Natural killer cell (primary cell): ENCODE results near the gene HCST. TPM values are rescaled to one million over a fixed set of nuclear protein-coding genes. Genes with fewer than 3 reads are reported as not detected.

ENCODE experiments used
- ATAC-seq, 3 donors: fragments of 150-1000 bp in 2 of 3; fragments of 200-7000 bp in 1 of 3; cut with Tn5 transposase; 1 replicate in 1 of 3; 2 replicates in 2 of 3; pipeline ENCODE4 v1.10.0; 2021; ENCODE audit warnings: mild to moderate bottlenecking in 2 of 3, moderate library complexity in 2 of 3
- DNase-seq, 2 donors: peaks; one replicate each; pipeline versions ENCODE4 v3.0.0 to v3.0.0-alpha.2; 2013 to 2021; ENCODE audit warnings: mixed read lengths in 1 of 2
- H3K27ac ChIP-seq: one replicate; pipeline ENCODE4 v1.5.1; 2013; ENCODE audit warnings: mild to moderate bottlenecking, low read length
- H3K27me3 ChIP-seq: one replicate; pipeline ENCODE4 v1.6.1; 2013; ENCODE audit warnings: low read length; ENCODE audit not compliant: control insufficient read depth, insufficient read depth
- H3K36me3 ChIP-seq: one replicate; pipeline ENCODE4 v1.6.1; 2013; ENCODE audit warnings: low read length; ENCODE audit not compliant: control insufficient read depth, insufficient read depth
- H3K4me1 ChIP-seq: one replicate; pipeline ENCODE4 v1.6.1; 2013; ENCODE audit warnings: low read length; ENCODE audit not compliant: control insufficient read depth, insufficient read depth
- H3K4me3 ChIP-seq: one replicate; pipeline ENCODE4 v1.5.1; 2013; ENCODE audit warnings: low read length
- H3K9me3 ChIP-seq: one replicate; pipeline ENCODE4 v1.6.1; 2013; ENCODE audit warnings: low read length; ENCODE audit not compliant: control insufficient read depth, insufficient read depth
- H3K27ac Mint-ChIP-seq, 2 donors: one replicate each; pipeline ENCODE4 v1.8.0; 2022; ENCODE audit warnings: mild to moderate bottlenecking in 2 of 2, mixed read lengths in 2 of 2, moderate library complexity in 1 of 2
- H3K27me3 Mint-ChIP-seq, 2 donors: one replicate each; pipeline ENCODE4 v1.8.0; 2022; ENCODE audit warnings: low read depth in 2 of 2, mixed read lengths in 2 of 2
- H3K36me3 Mint-ChIP-seq: one replicate; pipeline ENCODE4 v1.8.0; 2022; ENCODE audit warnings: mixed read lengths
- H3K4me1 Mint-ChIP-seq, 2 donors: one replicate each; pipeline ENCODE4 v1.8.0; 2022; ENCODE audit warnings: mixed read lengths in 2 of 2
- H3K4me3 Mint-ChIP-seq: one replicate; pipeline ENCODE4 v1.8.0; 2022; ENCODE audit warnings: mild to moderate bottlenecking, moderate library complexity, mixed read lengths
- H3K9me3 Mint-ChIP-seq, 2 donors: one replicate each; pipeline ENCODE4 v1.8.0; 2022; ENCODE audit warnings: mixed read lengths in 2 of 2
- CTCF ChIP-seq: fragments of 200-600 bp; IDR thresholded peaks from one replicate; pipeline ENCODE4 v1.8.0; 2022; ENCODE audit warnings: antibody characterized with exemption
- WGBS: methylation state at CpG from one replicate; pipeline ENCODE4 v1.1.7; 2013; ENCODE audit warnings: missing lambda C conversion rate; ENCODE audit not compliant: insufficient coverage; 5-methylcytosine and 5-hydroxymethylcytosine counted together
- intact Hi-C: fragments of 100-400 bp; cut with micrococcal nuclease; formaldehyde crosslinking; loops from one replicate; pipeline ENCODE4 v1.14.2; 2022
- total RNA-seq, 4 donors: library from RNA; stranded (reverse); fragments of 120-200 nt in 1 of 4; gene quantifications; one replicate each; pipeline versions ENCODE4 v1.2.3 to v1.2.4, GENCODE V29; 2013 to 2022

The HCST gene
- total RNA-seq, 3 donors from 2014 or later (not counting 1 experiment from before 2014, with no cell fraction given) = 281 to 307 (median 296) TPM

- Histone ChIP-seq H3K4me3 (no peak overlapping the region), H3K36me3 (peaks cover 5% of the 10 kb centered on the region), H3K27me3 (peaks cover 14% of the 10 kb centered on the region), H3K27ac (no peak overlapping the region), H3K9me3 (no peaks in the 10 kb centered on the region), H3K4me1 (peaks cover 3% of the 10 kb centered on the region)
- 36% methylated on average over 7 of the region's 8 CpGs for WGBS
- Mint-ChIP-seq H3K27ac (peak overlapping the region in 1 of 2 donors; percentile 67), H3K27me3 (peaks cover 21 to 22% of the 10 kb centered on the region in 2 donors), H3K4me1 (peaks cover 12% of the 10 kb centered on the region in 2 donors), H3K9me3 (no peaks in the 10 kb centered on the region), H3K36me3 (no peaks in the 10 kb centered on the region), H3K4me3 (peak overlapping the region; percentile 9)
- TF ChIP-seq CTCF = peak; percentile 68
- DNase-seq = peak in 1 of 2 donors; percentile 84
- peak; percentile 53 to 88 (median 71) for ATAC-seq
- intact Hi-C loops = loop anchor here (1.0 to 2.0 kb wide), 2 partner anchors 21 to 49 kb away; partner anchors contain the start of gene HCST
These were observed 20.1 kb upstream of the HCST start for GRCh38 chr19:35882114-35882832.

GRCh38 chr19:35883882-35884281 is 18.4 kb upstream of the HCST start:
- H3K36me3 ChIP-seq = peaks cover 19% of the 10 kb centered on the region
- peaks cover 12 to 15% of the 10 kb centered on the region in 2 donors for H3K4me1 Mint-ChIP-seq
- no peaks in the 10 kb centered on the region for H3K9me3 ChIP-seq
- no peak overlapping the region for H3K4me3 Mint-ChIP-seq
- TF ChIP-seq CTCF = no peak
- peaks cover 11% of the 10 kb centered on the region for H3K36me3 Mint-ChIP-seq
- no peak overlapping the region for H3K4me3 ChIP-seq
- H3K27ac Mint-ChIP-seq = no peak overlapping the region
- H3K9me3 Mint-ChIP-seq = no peaks in the 10 kb centered on the region
- 81% methylated on average over 2 of the region's 2 CpGs for WGBS
- peaks cover 3% of the 10 kb centered on the region for H3K4me1 ChIP-seq
- intact Hi-C loops = loop anchor here (2.0 kb wide), 1 partner anchor 19 kb away; the partner anchor contains the start of gene HCST
- H3K27ac ChIP-seq = no peak overlapping the region
- DNase-seq = no peak
- H3K27me3 Mint-ChIP-seq = peaks cover 8 to 9% of the 10 kb centered on the region in 2 donors
- H3K27me3 ChIP-seq = peaks cover 11% of the 10 kb centered on the region
- ATAC-seq = no peak

- 96% methylated on average over 6 of the region's 6 CpGs for whole genome bisulfite sequencing
- Mint-ChIP-seq H3K27me3 (peaks cover 0 to under 1% of the 10 kb centered on the region in 2 donors), H3K4me1 (peaks cover 5 to 12% of the 10 kb centered on the region in 2 donors), H3K27ac (peak overlapping the region; percentile 48 to 63), H3K36me3 (peaks cover 11% of the 10 kb centered on the region), H3K9me3 (no peaks in the 10 kb centered on the region), H3K4me3 (no peak overlapping the region)
- H3K4me1 ChIP-seq = no peaks in the 10 kb centered on the region
- no peaks in the 10 kb centered on the region for H3K9me3 ChIP-seq
- no peak for ATAC-seq
- no peak for TF ChIP-seq CTCF
- H3K36me3 ChIP-seq = peaks cover 33% of the 10 kb centered on the region
- H3K4me3 ChIP-seq = no peak overlapping the region
- H3K27me3 ChIP-seq = peaks cover under 1% of the 10 kb centered on the region
- intact Hi-C loops = no loop called here
- no peak overlapping the region for H3K27ac ChIP-seq
- no peak for DNase-seq
These were observed 17.0 kb upstream of the HCST start for GRCh38 chr19:35885225-35885738.
